HFF-Myc (cell line): Measurements from ENCODE around the gene MAGEB6B.
"Not testable (repeated sequence)": the region's sequence is repeated elsewhere in the genome, so short reads cannot be mapped to it uniquely, and the experiment has no call there.

Experiments used
- DNase-seq: peaks from one replicate; pipeline ENCODE4 v3.0.0-alpha.2; 2011; ENCODE audit warnings: low read depth; ENCODE audit errors: extremely low read depth
- H3K4me3 ChIP-seq: replicated peaks from 2 replicates; pipeline ENCODE4 v1.5.1; 2011; ENCODE audit warnings: low read depth, mild to moderate bottlenecking, control low read depth, low read length
- CTCF ChIP-seq: IDR thresholded peaks from 2 replicates; pipeline ENCODE4 v1.5.1; 2012; ENCODE audit warnings: mild to moderate bottlenecking, low read depth, low read length, control low read depth; ENCODE audit errors: missing control alignments

The MAGEB6B gene, protein sequence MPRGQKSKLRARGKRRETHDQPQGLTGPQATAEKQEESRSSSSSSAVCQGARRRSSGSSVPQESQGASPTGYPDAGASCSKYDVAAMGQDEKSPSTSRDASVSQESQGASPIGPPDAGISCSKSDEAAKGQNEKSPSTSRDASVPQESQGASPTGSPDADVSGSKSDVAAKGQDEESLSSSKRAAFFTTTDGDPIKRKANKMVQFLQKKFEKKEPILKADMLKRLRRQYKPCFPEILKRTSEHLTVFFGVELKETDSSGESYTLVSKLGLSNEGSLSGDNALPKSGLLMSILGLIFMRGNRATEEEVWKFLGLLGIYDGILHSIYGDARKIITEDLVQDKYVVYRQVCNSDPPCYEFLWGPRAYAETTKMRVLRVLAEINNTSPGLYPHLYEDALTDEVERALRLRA

DNA sequence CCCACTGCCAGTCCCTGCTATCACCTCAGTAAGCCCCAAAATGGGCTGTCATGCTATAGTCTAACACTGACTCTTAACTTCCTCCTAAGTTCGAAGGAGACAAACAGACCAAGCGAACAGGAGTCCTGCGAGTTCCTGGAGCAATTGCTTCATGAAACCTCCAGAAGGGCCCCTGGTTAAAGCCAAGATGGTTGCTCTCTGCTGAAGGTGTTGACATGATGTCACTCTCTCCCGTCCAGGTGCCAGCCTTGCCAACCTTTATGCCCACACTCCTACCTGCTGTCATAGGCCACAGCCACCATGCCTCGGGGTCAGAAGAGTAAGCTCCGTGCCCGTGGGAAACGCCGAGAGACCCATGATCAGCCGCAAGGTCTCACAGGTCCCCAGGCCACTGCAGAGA, at the start of gene MAGEB6B:
TSS of gene MAGEB6B (plus strand) at position 301 of the 400 bp plus-strand sequence. CDS start at position 301, 0 bp downstream.
- TF ChIP-seq CTCF, result no peak
- DNase-seq, result no peak
- H3K4me3 ChIP-seq, result no peak within 1 kb of the TSS

DNA sequence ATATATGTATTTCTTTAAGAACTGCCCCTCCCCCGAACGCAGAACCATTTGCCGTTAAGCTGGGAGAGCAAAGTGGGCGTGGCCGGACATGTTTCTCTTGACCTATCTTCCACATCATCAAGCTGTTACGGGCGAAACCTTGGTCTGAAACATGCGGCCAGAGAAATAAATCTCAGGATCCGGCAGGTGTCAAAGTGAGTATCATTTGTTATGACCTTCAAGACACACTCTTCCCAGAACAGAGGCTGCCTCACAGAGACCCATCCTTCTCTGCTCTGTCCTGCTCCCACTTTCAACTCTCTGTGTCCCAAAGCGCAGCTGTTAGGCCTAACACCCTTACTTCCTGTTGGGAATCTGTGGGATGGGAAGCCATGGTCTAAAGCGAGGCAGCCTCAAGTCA, 22.1 kb upstream of the MAGEB6B start, which contains the start of gene MAGEB18:
TSS of gene MAGEB18 (plus strand) at position 70 of the 400 bp plus-strand sequence. CDS start 643 bp downstream, outside the sequence.
- no peak for TF ChIP-seq CTCF
- H3K4me3 ChIP-seq, result no peak within 1 kb of the TSS
- DNase-seq, result no peak

- no peak for TF ChIP-seq CTCF
- DNase-seq, result no peak
- H3K4me3 ChIP-seq, result no peak overlapping the region
Observed at GRCh38 chrX:26146024-26146423, 14.4 kb upstream of the MAGEB6B start.

DNA sequence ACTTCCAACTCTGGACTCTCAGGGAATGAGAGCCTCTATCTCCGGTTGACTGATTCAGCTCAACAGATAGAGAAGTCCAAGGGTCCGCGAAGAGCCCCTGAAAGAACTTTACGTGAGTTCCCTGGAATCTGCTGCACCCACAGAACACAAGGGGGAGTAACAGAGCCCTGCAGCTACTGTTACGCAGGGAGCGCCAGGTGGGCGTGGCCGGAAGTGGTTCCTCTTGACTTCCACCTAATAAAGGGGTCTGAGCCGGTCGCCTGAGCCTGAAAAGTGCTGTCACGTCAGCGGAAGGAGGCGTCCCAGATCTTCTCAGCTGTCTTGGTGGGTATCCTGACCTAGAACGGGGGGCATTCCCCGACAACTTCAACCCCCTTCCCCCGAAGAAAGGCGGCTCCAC, 31.8 kb downstream of the MAGEB6B start, which contains the start of gene MAGEB6:
TSS of gene MAGEB6 (plus strand) at position 237 of the 400 bp plus-strand sequence. CDS start 1,407 bp downstream, outside the sequence.
- H3K4me3 ChIP-seq, result no peak within 1 kb of the TSS
- TF ChIP-seq CTCF, result no peak
- DNase-seq, result no peak

- no peak overlapping the region for H3K4me3 ChIP-seq
- TF ChIP-seq CTCF, result no peak
- no peak for DNase-seq
Observed at GRCh38 chrX:26203561-26203960, 43.2 kb downstream of the MAGEB6B start.

DNA sequence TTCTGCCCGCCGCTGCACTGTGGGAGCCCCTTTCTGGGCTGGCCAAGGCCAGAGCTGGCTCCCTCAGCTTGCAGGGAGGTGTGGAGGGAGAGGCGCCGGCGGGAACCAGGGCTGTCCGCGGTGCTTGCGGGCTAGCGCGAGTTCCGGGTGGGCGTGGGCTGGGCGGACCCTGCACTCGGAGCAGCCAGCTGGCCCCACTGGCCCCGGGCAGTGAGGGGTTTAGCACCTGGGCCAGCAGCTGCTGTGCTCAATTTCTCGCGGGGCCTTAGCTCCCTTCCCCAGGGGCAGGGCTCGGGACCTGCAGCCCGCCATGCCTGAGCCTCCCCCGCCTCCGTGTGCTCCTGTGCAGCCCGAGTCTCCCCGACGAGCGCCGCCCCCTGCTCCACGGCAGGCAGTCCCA, 44.3 kb downstream of the MAGEB6B start:
- not testable (repeated sequence) for H3K4me3 ChIP-seq, DNase-seq

- no peak for DNase-seq
- H3K4me3 ChIP-seq, result no peak overlapping the region
- no peak for TF ChIP-seq CTCF
Observed at GRCh38 chrX:26208012-26208411, 47.6 kb downstream of the MAGEB6B start.
